Measurements from ENCODE around the gene SAMSN1.
A peak's percentile ranks its signal among the peaks of the same experiment; 100 is the strongest.
"Not testable (repeated sequence)": the region's sequence is repeated elsewhere in the genome, so short reads cannot be mapped to it uniquely, and the experiment has no call there.

SAMSN1 gene

GRCh38 chr21:14527696-14528652, 18.1 kb downstream of the SAMSN1 start:
- DNase-seq: peak; percentile 28

- no peak for DNase-seq
These were observed 19.0 kb downstream of the SAMSN1 start for GRCh38 chr21:14526836-14527695.

GRCh38 chr21:14526199-14526598, 19.9 kb downstream of the SAMSN1 start:
- DNase-seq: no peak

GRCh38 chr21:14523234-14523633, 22.9 kb downstream of the SAMSN1 start:
- peak; percentile 44 for DNase-seq

- no peak for DNase-seq
These were observed 23.4 kb downstream of the SAMSN1 start for GRCh38 chr21:14522736-14523135.

- peak; percentile 57 for DNase-seq
These were observed 25.6 kb downstream of the SAMSN1 start for GRCh38 chr21:14520535-14520934.

- no peak for DNase-seq
These were observed 27.1 kb downstream of the SAMSN1 start for GRCh38 chr21:14519000-14519399.

- DNase-seq: no peak
These were observed 32.3 kb downstream of the SAMSN1 start for GRCh38 chr21:14513804-14514203.

GRCh38 chr21:14506859-14507457, 39.2 kb downstream of the SAMSN1 start:
- DNase-seq: not testable (repeated sequence)

- no peak for DNase-seq
These were observed 45.2 kb downstream of the SAMSN1 start for GRCh38 chr21:14500873-14501272.

GRCh38 chr21:14499316-14499715, 46.8 kb downstream of the SAMSN1 start:
- no peak for DNase-seq

GRCh38 chr21:14497825-14498224, 48.3 kb downstream of the SAMSN1 start:
- no peak for DNase-seq

GRCh38 chr21:14495075-14495474, 51.0 kb downstream of the SAMSN1 start:
- DNase-seq: no peak

- DNase-seq: not testable (repeated sequence)
These were observed 51.9 kb downstream of the SAMSN1 start for GRCh38 chr21:14494181-14494580.

- DNase-seq: no peak
These were observed 52.4 kb downstream of the SAMSN1 start for GRCh38 chr21:14493731-14494130.

GRCh38 chr21:14492931-14493330, 53.2 kb downstream of the SAMSN1 start:
- no peak for DNase-seq

GRCh38 chr21:14491269-14491681, 54.8 kb downstream of the SAMSN1 start:
- no peak for DNase-seq

GRCh38 chr21:14488672-14489204, 57.4 kb downstream of the SAMSN1 start:
- DNase-seq: no peak

GRCh38 chr21:14487490-14488432, 58.4 kb downstream of the SAMSN1 start:
- DNase-seq: no peak

GRCh38 chr21:14486869-14487268, 59.2 kb downstream of the SAMSN1 start:
- DNase-seq: no peak

GRCh38 chr21:14484188-14485009, 61.7 kb downstream of the SAMSN1 start:
- DNase-seq: no peak
